Breast epithelium (tissue), 3 donors: Measurements from ENCODE around the gene MKI67.

Experiments used
- CTCF ChIP-seq, 3 donors: fragments of 450-650 bp; IDR thresholded peaks; one replicate each; pipeline ENCODE4 v1.5.1; 2016 to 2017; ENCODE audit warnings: antibody characterized with exemption in 3 of 3, mild to moderate bottlenecking in 3 of 3, moderate library complexity in 3 of 3
- POLR2AphosphoS5 ChIP-seq, 3 donors: sonication (generic); formaldehyde crosslinking; IDR thresholded peaks; one replicate each; pipeline ENCODE4 v1.6.1; 2017; ENCODE audit warnings: antibody characterized with exemption in 3 of 3

- no peak for TF ChIP-seq CTCF (IDR thresholded peaks at IDR 0.05)
- no peak for TF ChIP-seq POLR2AphosphoS5 (IDR thresholded peaks at IDR 0.05)
These were observed 17.3 kb upstream of the MKI67 start for GRCh38 chr10:128143531-128143930.
